Head of caudate nucleus (tissue), 42 donors: ENCODE measurements around the gene TBL1XR1.
"Not testable (repeated sequence)": the region's sequence is repeated elsewhere in the genome, so short reads cannot be mapped to it uniquely, and the experiment has no call there.

Experiments used
- DNase-seq, 42 donors: peaks; one replicate each; pipeline versions ENCODE4 v3.0.0 to v3.0.0-alpha.2; 2020 to 2021; ENCODE audit warnings: mixed read lengths in 7 of 42
- intact Hi-C: fragments of 100-400 bp; cut with DNase I; formaldehyde crosslinking; loops from one replicate; pipeline ENCODE4 v1.15.0; 2022

The TBL1XR1 gene

DNA sequence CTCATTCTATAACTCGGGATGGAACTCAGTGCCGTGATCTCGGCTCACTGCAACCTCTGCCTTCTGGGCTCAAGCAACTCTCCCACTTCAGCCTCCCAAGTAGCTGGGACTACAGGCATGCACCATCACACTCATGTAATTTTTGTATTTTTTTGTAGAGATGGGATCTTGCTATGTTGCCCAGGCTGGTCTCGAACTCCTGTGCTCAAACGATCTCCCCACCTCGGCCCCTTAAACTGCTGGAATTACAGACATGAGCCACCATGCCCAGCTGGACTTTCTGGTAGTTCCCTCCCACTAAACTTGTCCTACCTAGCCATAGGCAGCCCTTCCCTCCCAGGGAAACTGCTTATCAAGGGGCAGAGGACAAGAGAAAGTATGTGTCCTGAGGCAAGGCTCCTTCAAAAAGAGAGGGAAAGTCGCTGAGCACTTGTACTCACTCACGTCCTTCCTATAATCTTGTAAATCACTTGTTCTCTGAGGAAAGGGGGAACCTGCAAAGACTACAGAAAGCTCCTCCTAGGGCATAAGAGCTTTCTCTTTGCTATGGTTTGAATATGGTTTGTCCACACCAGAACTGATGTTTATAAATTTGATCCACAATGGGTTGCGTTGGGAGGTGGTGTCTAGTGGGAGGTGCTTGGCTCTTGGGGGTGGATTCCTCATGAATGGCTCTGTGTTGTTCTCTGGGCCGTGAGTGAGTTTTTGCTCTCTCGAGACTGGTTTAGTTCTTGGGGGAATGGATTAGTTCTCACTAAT, 13.6 kb upstream of the TBL1XR1 start:
- DNase-seq = peak in 3 of 42 donors; percentile 20 to 40 (median 21)
- intact Hi-C loops = no loop called here

DNA sequence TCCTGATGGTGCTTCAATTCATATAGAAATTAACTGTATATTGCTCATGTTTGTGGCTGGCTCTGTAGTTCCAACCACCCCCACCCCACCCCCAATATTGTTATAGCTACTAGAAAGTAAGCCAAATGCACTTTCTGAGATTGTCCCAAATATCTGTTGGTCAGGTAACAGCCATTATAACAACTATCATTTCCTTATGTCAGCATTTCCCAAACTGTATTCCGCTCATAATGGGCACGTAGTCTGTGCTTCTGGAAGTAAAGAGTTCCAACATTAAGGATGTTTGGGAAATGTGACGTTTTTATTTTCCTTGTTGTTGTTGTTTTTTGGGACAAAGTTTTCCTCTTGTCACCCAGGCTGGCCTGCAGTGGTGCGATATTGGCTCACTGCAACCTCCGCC, 12.2 kb upstream of the TBL1XR1 start:
- DNase-seq = no peak
- intact Hi-C loops = no loop called here

DNA sequence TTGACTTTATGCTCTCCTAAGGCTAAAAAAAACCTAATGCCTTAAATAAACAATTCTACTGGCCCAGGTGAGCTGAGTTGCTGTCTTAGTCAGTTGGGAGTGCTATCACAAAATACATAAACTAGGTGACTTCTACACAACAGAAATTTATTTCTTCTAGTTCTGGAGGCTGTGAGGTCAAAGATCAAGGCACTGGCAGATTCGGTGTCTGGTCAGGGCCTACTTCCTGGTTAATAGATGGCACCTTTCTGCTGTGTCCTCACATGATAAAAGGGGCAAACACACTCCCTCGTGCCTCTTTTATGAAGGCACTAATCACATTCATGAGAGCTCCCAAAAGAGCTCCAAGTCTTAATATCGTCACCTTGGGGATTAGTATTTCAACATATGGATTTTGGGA, 11.5 kb upstream of the TBL1XR1 start:
- intact Hi-C loops = no loop called here

DNA sequence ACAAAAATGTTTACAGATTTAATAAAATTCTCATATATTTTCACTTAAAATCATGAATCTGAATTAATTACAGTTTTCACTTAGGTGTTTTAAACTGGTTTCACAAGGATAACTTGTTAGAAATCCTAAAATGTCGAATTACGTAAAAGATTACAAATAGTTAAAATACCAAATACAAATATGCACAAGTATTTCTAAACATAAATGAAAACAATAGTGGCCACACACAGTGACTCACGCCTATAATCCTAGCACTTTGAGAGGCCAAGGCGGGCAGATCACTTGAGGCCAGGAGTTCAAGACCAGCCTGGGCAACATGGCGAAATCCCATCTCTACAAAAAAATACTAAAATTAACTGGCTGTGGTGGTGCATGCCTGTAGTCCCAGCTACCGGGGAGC, 10.9 kb upstream of the TBL1XR1 start:
- intact Hi-C loops = no loop called here
- no peak for DNase-seq

More for the DNA sequence above, 11.5 kb upstream of the TBL1XR1 start:
- no peak for DNase-seq

DNA sequence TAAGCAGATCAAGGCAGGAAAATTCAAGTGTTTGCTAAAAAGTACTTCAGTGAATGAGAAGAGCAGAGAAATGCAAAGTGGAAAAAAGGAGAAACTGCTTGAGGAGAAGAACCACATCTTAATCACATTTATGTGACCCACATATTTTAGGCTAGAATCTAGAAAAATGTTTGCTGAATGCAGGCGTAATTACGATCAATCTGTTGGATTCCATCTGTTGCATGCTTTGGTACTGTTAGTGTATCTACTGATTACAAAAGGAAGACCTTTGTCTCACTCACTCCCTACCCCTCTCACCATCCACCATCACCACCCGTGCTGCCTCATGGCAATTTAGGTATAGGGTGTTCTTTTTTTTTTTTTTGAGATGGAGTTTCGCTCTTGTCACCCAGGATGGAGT, 9.7 kb upstream of the TBL1XR1 start:
- no peak for DNase-seq
- intact Hi-C loops = no loop called here

DNA sequence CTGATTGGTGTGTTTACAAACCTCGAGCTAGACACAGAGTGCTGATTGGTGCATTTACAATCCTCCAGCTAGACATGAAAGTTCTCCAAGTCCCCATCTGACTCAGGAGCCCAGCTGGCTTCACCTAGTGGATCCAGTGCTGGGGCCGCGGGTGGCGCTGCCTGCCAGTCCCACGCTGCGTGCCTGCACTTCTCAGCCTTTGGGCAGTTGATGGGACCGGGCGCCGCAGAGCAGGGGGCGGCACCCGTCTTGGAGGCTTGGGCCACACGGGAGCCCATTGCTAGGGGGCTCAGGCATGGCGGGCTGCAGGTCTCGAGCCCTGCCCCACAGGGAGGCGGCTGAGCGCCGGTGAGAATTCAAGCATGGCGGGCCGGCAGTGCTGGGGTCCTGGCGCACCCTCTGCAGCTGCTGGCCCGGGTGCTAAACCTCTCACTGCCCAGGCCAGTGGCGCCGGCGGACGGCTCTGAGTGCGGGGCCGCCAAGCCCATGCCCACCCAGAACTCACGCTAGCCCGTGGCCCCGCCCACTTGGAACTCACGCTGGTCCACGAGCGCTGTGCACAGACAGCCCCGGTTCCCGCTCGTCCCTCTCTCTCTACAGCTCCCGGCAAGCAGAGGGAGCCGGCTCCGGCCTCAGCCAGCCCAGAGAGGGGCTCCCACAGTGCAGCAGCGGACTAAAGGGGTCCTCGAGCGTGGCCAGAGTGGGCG, 6.6 kb upstream of the TBL1XR1 start:
- no peak for DNase-seq
- intact Hi-C loops = no loop called here

DNA sequence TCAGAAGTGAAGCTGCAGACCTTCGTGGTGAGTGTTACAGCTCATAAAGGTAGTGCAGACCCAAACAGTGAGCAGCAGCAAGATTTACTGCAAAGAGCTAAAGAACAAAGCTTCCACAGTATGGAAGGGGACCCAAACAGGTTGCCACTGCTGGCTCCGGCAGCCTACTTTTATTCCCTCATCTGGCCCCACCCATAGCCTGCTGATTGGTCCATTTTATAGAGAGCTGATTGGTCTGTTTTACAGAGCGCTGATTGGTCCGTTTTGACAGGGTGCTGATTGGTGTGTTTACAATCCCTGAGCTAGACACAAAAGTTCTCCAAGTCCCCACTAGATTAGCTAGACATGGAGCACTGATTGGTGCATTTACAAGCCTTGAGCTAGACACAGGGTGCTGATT, 5.7 kb upstream of the TBL1XR1 start:
- intact Hi-C loops, DNase-seq: not testable (repeated sequence)

DNA sequence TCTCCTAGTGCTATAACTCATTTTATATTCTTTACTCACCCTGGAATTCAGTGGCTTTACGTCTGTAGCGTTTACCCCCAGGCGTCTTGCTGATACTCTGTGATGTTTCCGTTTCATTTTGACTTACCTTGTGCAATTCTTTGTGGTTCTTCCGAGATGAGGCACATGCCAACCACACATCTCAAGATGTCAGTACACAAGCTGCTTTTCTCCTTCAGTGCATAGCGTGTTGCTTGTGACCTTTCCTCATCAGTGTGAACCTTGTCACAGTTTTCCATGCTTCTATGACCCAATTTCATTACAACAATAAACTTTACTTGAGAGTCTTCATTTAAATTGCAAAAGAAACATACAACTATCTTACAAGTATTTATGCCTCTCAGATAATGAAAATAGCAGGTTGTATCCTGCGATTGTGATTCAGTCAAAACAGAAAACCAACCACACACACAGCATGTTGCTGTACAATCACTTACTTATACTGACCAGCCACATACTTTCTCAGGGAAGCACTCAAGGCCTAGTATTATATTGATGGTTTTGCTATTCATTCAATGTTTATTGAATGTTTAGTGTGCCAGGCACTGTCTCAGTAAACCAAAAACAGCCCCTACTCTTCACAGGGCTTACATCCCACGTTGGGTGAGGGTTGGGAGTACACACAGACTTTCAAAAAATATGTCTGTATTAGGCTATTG, 4.6 kb upstream of the TBL1XR1 start:
- DNase-seq = no peak
- intact Hi-C loops = no loop called here

DNA sequence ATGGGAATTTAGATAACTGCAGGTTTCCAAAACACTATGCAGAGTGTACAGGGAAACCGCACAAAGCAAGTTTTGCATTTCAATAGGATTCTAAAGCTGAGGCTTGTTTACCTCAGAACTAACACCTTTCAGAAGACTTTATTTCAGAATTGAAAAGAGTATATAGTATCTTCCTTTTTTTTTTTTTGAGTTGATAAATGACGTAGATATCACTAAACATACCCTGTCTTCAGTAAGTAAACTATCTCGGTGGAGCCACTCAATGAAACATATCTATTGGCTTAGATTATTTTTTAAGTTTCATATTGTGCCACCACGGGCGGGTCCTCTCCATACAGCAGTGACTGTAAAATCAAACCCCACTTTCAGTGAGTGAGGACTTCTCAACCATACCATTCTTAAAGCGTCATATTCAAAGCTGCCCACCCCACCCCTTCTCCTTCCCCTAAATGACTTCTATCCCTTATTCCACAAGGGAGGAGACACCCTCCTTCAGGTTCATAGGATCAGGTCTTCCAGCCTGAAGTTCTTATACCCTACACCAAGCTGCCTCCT, 2.0 kb upstream of the TBL1XR1 start:
- DNase-seq = no peak
- intact Hi-C loops = loop anchor here (10.0 kb wide), 1 partner anchor 296 kb away; no protein-coding TSS in a partner anchor

DNA sequence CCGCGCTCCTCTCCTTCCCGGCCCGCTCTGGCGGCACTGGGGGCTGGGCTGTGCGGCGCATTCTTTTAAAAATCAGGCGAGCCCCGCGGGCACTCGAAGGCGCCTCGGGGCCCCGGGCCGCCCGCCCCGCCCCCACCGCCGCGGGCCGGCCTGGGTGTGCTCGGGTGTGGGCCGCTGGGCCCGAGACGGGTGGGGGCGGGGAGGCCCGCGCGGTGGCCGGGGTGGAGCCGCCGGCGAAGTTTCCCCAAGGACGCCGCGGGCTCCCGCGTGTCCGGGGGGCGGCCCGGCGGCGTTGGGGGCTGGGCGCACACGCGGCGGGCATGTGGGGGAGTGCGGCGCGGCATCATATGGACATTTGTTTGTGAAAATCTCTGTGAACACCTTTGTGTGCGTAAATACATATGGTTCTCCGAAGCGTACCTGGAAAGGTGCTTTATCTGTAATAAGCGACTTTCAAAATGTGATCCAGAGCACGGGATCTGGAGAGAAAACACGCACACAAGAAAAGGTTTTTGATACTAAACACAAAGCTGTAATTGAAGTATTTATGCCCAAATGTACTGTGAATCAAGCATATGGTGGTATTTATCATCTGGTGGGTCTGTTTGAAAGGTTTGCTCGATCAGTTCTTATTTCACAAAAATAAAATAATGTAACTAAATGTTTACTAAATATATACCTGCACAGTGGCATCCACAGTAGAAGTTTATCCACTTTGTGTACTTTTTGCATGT, 612 bp upstream of the TBL1XR1 start:
- peak in 1 of 42 donors; percentile 22 for DNase-seq
- intact Hi-C loops = loop anchor here (1.0 to 10.0 kb wide), 3 partner anchors 145 to 297 kb away; no protein-coding TSS in a partner anchor

DNA sequence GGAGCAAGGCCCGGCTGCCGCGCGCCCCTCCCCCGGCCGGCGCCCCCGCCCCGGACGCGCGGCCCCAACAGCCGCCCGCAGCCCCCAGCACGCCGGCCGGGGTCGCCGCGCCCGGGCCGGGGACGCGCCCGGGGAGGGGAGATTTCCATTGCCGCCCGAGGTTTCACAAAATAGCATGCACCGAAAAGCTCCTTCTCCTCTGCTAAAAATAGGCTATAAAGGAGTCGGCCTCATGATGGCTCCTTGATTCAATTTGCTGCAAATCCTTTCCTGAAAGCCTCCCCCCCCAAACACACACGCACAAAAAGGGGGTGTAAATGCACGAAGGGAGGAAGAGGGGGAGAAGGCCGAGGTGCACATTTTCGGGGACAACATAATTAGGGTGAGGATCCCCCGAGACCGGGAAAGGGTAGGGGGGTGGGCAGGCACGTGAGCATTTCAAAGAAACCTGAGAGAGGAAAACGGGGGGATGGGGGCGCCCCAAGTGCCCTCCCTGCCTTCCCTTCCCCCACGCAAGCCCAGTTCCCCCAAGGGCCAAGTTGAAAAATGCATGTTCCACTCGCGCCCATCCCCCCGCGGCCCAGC, 734 bp downstream of the TBL1XR1 start:
- intact Hi-C loops = loop anchor here (1.0 to 10.0 kb wide), 3 partner anchors 144 to 298 kb away; no protein-coding TSS in a partner anchor
- peak in 37 of 42 donors; percentile 16 to 76 (median 45) for DNase-seq

DNA sequence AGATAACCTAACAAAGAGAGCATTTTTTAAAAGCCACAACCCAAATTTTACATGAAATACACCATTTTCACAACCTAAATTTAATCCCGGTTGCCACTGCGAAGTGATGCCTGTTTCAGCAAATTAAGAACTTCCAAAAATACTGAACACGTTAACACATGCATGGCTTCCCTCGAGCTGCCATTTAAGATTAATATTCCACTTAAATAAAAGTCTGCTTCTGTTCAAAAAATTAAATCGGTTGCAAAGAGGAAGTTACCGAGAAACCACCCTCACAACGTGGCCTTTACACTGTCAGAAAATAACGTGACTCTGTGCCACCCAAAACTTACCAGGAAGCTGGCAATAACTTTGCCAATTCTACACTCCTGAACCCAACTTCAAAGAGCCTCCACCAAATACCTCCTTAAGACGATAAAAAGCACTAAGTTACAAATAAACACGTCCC, 1.2 kb downstream of the TBL1XR1 start:
- intact Hi-C loops = loop anchor here (2.0 to 10.0 kb wide), 2 partner anchors 143 to 299 kb away; no protein-coding TSS in a partner anchor
- peak in 9 of 42 donors; percentile 12 to 56 (median 29) for DNase-seq

DNA sequence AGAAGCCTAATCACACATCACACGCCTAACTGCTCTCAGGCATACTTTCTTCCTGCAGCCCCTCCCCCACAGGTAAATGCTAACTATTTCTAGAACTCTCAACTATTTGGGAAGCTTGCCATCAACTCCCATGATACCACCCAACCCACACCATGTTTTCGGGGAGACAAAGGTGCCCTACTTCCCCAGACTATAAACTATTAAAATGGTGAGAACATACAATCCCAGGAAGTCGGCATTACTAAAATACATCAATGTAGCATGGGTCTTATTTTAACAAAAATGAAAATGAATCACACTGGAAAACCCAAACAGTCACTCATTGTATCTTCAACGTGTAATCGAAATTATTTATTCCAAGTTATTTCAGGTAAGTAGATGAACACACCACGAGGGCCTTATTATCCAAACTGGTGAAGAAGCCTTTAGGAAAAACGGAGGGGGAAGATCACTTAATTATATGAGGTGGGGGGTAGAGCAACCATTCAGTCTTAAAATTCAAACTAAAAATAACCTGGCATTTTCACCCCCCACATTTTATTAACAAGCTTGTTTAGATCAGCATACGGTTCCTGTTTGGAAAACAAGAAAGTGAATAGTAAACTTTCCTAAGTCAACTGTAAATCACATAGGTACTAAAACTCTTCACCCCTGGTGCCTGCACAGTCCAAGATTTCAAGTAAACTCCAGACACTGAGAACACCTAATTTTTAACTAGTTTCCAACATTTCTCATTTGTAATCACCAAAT, 1.9 kb downstream of the TBL1XR1 start:
- intact Hi-C loops = loop anchor here (10.0 kb wide), 1 partner anchor 299 kb away; no protein-coding TSS in a partner anchor
- DNase-seq = peak in 23 of 42 donors; percentile 8 to 72 (median 36)

DNA sequence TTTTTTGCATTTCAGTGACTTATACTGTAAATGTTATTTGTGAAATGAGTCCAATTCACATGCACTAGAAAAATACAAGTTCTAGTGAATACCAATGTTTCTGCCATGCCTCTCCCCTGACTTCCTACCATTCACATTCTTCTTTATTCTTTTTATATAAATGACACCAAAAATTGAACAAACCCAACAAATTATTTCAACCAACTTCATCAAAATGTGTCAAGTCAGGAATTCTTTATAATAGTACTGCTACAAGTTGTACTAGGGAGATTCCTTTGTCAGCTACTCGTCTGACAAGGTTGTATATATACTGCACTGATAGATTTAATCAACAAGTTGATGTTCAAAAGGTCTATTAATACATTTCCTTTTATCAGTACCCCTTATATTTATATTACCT, 3.0 kb downstream of the TBL1XR1 start:
- DNase-seq = no peak
- intact Hi-C loops = loop anchor here (10.0 kb wide), 1 partner anchor 301 kb away; no protein-coding TSS in a partner anchor

DNA sequence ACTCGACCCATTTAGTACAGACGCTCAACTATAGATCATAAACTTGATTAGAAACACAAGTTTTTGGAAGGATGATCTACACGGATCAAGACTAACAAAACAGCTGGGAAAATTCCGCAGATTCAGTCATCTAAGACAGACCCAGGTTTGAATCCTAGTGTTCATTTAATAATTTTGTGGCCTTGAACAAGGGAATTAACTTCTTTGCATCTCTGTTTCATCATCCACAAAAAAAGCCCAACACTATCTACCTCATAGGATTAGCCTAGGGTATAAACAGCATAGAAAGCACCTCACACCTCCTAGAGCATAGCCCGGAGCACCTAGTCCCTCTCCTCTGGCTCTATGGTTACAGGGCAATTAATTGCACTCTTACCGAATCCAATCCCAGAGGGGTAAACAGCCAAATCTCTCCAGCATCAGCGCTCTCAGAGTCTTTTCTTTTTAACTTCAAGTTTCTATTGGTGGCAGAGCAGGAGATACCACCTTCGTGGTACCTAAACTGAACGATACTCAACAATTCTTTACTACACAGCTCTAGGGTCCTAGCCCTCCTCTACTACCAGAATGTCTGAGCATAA, 3.5 kb downstream of the TBL1XR1 start:
- intact Hi-C loops = loop anchor here (10.0 kb wide), 1 partner anchor 301 kb away; no protein-coding TSS in a partner anchor
- no peak for DNase-seq

DNA sequence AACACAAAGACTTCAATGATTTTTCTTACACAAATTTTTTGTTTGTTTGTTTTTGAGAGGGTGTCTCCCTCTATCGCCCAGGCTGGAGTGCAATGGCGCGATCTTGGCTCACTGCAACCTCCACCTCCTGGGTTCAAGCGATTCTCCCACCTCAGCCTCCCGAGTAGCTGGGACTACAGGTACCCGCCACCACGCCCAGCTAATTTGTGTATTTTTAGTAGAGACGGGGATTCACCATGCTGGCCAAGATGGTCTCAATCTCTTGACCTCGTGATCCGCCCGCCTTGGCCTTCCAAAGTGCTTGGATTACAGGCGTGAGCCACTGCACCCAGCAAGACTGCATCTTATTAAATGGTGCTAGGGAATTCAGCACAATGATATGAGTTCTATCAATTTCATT, 4.0 kb downstream of the TBL1XR1 start:
- intact Hi-C loops = loop anchor here (10.0 kb wide), 1 partner anchor 302 kb away; no protein-coding TSS in a partner anchor
- peak in 2 of 42 donors; percentile 9 to 38 for DNase-seq
